GM12872 (cell line): ENCODE measurements around the gene NIT2.

Source experiments
- TF ChIP-seq, protein P1 (sequence below): IDR thresholded peaks from 3 replicates; pipeline ENCODE4 v1.5.1; 2011; ENCODE audit warnings: low read depth, mild to moderate bottlenecking, low read length, moderate library complexity; ENCODE audit not compliant: insufficient read depth

NIT2 gene

DNA sequence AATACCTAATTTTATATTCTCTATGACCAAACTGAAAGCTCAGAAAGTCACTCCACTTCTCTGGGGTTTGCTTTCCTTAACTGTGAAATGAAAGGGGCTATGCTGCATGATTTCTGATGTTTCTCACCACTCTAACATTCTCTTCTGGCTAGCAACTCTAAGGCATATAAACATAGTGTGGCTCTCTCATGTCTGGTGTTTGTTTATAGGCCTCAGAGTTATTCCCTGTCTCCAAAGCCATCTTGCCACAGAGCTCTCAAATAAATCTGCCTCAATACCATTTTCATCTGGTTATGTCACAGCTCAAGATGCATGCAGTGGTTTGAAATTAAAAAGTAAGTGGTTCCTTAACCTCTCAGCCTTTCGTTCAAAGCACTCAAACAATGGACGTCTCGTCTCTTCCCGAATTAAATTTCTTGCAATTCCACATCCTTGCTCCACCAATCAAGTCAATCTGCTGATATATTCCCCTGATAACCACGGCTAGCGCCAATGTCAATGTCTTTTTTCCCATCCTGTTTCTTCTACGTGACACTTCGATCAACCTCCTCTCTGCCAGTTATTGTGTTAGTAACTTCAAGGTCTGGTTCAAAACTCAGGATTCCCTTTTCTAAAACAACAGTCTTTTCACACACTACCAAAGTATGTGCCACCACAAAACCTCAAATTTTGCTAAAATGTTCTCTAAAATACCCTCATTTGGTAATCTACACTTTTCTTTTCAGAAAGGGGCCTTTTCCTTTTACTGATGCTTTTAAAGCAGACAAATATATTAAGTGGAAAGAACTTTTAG is 50.4 kb downstream of the NIT2 start:
- TF ChIP-seq, protein P1, sequence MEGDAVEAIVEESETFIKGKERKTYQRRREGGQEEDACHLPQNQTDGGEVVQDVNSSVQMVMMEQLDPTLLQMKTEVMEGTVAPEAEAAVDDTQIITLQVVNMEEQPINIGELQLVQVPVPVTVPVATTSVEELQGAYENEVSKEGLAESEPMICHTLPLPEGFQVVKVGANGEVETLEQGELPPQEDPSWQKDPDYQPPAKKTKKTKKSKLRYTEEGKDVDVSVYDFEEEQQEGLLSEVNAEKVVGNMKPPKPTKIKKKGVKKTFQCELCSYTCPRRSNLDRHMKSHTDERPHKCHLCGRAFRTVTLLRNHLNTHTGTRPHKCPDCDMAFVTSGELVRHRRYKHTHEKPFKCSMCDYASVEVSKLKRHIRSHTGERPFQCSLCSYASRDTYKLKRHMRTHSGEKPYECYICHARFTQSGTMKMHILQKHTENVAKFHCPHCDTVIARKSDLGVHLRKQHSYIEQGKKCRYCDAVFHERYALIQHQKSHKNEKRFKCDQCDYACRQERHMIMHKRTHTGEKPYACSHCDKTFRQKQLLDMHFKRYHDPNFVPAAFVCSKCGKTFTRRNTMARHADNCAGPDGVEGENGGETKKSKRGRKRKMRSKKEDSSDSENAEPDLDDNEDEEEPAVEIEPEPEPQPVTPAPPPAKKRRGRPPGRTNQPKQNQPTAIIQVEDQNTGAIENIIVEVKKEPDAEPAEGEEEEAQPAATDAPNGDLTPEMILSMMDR = no peak

DNA sequence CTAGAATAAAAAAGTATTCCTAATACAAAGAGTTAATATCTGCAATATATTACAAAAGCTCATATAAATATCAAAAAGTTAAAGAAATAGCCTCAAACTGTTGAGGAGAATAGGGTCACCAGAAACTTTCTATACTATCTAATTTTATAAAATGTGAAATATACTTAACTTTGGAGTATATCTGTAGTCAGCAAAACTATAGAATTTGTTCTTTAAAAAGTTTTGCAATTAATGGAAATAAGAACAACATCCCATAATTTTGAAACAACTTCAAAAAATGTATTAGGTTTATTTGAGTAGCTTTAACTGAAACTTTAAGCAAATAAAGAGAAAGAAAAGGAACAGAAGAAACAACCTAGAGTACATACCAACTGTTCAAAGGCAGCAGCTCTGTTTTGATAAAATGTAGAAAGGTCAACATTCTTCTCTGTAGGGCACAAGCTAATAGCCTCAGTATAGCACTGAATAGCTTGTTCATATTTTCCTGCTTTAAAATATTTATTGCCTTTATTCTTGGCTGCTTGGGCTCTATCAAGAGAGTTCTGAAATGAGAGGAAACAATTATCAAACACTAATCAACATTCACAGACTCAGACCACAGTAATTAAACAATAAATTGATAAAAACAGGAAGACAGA is 52.0 kb downstream of the NIT2 start:
- TF ChIP-seq, protein P1 = no peak

DNA sequence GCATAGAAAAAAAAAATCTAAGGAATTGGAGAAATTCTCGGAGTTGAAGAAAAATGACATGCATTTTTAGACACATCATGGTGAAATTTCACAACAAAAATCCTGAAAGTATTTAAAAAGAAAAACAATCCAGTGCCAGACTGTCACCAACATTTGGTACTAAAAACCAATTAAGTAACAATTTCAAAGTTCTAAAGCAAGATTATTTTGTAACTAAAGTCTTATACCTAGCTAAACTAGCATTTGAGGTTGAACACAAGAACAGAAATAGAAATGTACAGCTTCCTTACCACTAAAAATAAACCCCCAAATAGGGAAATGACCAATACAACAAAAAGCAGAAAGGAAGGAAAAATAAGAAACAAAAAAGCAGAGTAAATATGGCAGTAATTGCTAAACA is 54.5 kb downstream of the NIT2 start:
- TF ChIP-seq, protein P1 = no peak

DNA sequence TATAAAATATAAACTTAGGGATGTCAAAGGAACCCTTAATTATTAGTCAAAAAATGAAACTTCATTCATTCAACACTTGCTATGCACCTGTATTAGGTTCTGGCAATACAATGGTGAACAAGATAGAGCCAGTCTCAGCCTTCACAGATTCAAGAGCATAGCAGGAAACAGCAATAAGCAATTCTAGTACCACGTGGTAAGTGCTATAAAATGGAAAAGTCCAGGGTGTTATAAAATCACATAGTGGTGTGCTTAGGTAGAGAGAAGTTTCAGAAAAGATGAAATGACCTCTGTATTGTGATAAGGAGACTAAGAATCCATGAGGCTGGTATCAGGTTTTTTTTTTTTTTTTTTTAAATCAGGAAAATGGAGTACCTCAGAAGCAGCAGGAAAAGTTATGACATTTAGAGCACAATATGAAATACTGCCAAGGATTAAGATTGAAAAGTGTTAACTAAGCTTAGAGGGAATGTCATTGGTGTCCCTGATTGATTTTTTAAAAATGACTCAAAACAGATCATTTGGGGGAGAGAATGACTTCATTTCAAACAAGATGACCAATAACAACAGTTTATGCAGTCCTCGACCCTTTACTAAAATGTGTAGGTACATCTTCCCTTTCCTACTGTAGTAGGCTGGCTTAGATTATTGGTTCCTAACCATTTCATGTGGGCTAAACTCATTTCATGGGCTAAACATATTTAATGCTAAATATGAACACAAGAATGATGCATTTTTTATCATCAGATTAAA is 61.3 kb downstream of the NIT2 start:
- TF ChIP-seq, protein P1 = no peak

DNA sequence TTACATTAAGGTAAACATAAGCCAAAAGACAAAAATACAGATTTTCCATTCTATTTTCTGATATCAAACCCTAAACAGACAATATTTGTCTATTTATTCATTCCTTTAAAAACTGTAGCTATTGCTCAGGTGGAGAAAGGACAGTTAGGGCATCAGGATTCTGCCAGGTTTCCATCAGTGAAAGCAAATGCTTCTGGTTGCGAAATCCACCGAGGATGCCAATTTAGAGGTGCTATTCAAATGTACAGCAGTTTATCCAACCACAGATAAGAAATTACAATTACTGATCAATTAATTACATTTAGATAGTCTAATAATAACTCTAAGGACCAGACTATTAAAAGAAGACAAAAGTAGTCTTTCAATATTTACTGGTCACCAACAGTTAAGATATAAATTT is 62.4 kb downstream of the NIT2 start:
- TF ChIP-seq, protein P1 = no peak

DNA sequence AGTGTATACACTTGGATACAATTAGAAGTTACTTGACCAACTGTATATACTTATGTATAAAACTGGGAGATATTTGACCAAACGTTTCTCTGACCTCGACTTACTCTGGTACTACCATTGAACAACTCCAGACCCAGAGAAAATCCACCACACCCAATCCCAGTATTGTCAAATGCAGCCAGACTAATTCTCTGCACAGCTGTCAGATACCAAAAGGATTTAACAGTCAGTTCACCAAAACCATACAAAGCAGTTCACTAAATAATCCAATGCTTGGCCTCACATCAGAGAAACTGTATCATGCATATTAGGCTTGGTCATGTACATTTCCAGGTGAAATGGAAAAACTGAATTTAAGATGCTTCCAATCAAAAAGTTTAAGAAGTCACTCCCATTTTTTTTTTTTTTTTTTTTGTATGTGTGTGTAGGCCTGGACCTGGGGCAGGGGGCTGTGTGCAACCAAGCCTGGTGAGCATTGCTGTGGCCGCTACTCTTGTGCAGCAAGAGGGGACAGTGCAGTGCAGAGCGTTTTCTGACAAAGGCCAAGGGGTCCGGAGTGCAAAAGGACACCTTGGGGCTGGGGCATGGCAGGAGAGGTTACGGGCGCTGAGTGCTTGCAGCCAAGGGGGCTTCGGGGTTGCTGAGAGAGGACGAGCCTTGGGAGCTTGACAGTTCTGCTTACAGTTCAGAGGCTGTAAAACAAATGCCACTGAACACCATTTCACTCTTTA is 64.9 kb downstream of the NIT2 start:
- TF ChIP-seq, protein P1 = no peak

DNA sequence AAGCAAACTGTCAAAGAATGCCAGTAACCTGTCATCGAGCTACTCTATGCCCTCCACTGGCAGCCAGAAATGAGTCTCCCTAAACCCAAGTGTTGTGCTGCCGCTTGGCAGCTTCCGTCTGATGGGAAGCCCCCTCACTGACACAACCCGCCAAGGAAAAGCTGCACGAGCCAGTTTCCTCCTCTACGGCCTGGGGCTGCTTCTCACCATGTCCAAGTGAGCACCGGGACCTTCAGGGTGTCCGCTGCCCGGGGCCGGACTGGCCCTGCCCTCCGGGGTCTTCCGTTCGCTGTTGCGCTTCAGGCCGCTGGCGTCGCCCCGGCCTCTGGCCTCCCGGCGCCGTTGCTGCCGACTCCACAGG is 65.8 kb downstream of the NIT2 start:
- TF ChIP-seq, protein P1 = no peak
